Transverse colon (tissue), 4 donors: ENCODE results near the gene EGLN2.

ENCODE experiments used
- CTCF ChIP-seq, 5 experiments: fragments of 200-600 bp in 3 of 5; fragments of 450-650 bp in 2 of 5; sonication (generic) in 3 of 5; IDR thresholded peaks; 1 replicate in 2 of 5; 2 replicates in 3 of 5; pipeline ENCODE4 v1.5.1; 2016 to 2017; ENCODE audit warnings: antibody characterized with exemption in 5 of 5, inconsistent platforms in 3 of 5, mild to moderate bottlenecking in 2 of 5, moderate library complexity in 1 of 5
- EP300 ChIP-seq: sonication (generic); formaldehyde crosslinking; IDR thresholded peaks from one replicate; pipeline ENCODE4 v1.6.1; 2017; ENCODE audit warnings: antibody characterized with exemption, low read depth
- POLR2A ChIP-seq: fragments of 450-650 bp; IDR thresholded peaks from one replicate; pipeline ENCODE4 v1.6.1; 2016; ENCODE audit warnings: antibody characterized with exemption, mild to moderate bottlenecking, moderate library complexity
- POLR2AphosphoS5 ChIP-seq, 3 donors: sonication (generic); formaldehyde crosslinking; IDR thresholded peaks; one replicate each; pipeline ENCODE4 v1.6.1; 2016; ENCODE audit warnings: antibody characterized with exemption in 3 of 3

- TF ChIP-seq POLR2AphosphoS5 (IDR thresholded peaks at IDR 0.05) (no peak), CTCF (IDR thresholded peaks at IDR 0.05) (no peak), EP300 (no peak), POLR2A (no peak)
Measured at GRCh38 chr19:40778706-40779284, 20.2 kb upstream of the EGLN2 start.
